HG02678 (cell line): ENCODE measurements around the gene MBLAC1.
A peak's percentile ranks its signal among the peaks of the same experiment; 100 is the strongest.

ENCODE experiments used
- ATAC-seq: cut with Tn5 transposase; IDR thresholded peaks from one replicate; pipeline ENCODE4 v1.9.1; 2021; ENCODE audit warnings: mild to moderate bottlenecking, moderate library complexity; ENCODE audit not compliant: unreplicated experiment

MBLAC1 gene

GRCh38 chr7:100095289-100095688 lies 31.5 kb upstream of the MBLAC1 start:
- ATAC-seq, result no peak

GRCh38 chr7:100095704-100096103 lies 31.1 kb upstream of the MBLAC1 start:
- ATAC-seq, result no peak

GRCh38 chr7:100098913-100099312 lies 27.9 kb upstream of the MBLAC1 start:
- ATAC-seq, result no peak

- no peak for ATAC-seq
Measured at GRCh38 chr7:100099452-100099851, 27.3 kb upstream of the MBLAC1 start.

- peak; percentile 64 for ATAC-seq
Measured at GRCh38 chr7:100100420-100101015, 26.2 kb upstream of the MBLAC1 start.

- ATAC-seq, result peak; percentile 85
Measured at GRCh38 chr7:100101016-100101862, 25.5 kb upstream of the MBLAC1 start, which contains the start of the genes AP4M1 and MCM7. Gene AP4M1 (plus strand): TSS chr7:100101643. CDS start chr7:100101715, 72 bp downstream. Gene MCM7 (minus strand): TSS chr7:100101397. CDS start chr7:100101294, 103 bp downstream.

- no peak for ATAC-seq
Measured at GRCh38 chr7:100102950-100103840, 23.6 kb upstream of the MBLAC1 start.

- no peak for ATAC-seq
Measured at GRCh38 chr7:100105534-100105933, 21.2 kb upstream of the MBLAC1 start.

- no peak for ATAC-seq
Measured at GRCh38 chr7:100106633-100107032, 20.1 kb upstream of the MBLAC1 start.

GRCh38 chr7:100107125-100107737 lies 19.5 kb upstream of the MBLAC1 start:
- ATAC-seq, result no peak

- no peak for ATAC-seq
Measured at GRCh38 chr7:100107890-100108289, 18.9 kb upstream of the MBLAC1 start.

- ATAC-seq, result no peak
Measured at GRCh38 chr7:100109521-100110163, 17.1 kb upstream of the MBLAC1 start.

- ATAC-seq, result no peak
Measured at GRCh38 chr7:100111156-100111555, 15.6 kb upstream of the MBLAC1 start.

- no peak for ATAC-seq
Measured at GRCh38 chr7:100111914-100112313, 14.9 kb upstream of the MBLAC1 start.

- ATAC-seq, result no peak
Measured at GRCh38 chr7:100115026-100115425, 11.7 kb upstream of the MBLAC1 start.

GRCh38 chr7:100118388-100119071 lies 8.2 kb upstream of the MBLAC1 start:
- no peak for ATAC-seq

- peak; percentile 79 for ATAC-seq
Measured at GRCh38 chr7:100119072-100119969, 7.4 kb upstream of the MBLAC1 start, which contains the start of the genes CNPY4 and TAF6. Gene CNPY4 (plus strand): TSS chr7:100119634. CDS start chr7:100119745, 111 bp downstream. Gene TAF6 (minus strand): TSS chr7:100119358. CDS start chr7:100114209, 5,149 bp downstream.

GRCh38 chr7:100119970-100120732 lies 6.6 kb upstream of the MBLAC1 start:
- peak; percentile 34 for ATAC-seq
